Parathyroid adenoma (tissue), 2 donors: ENCODE measurements around the gene GNPNAT1.

ENCODE experiments used
- H2AFZ ChIP-seq: fragments of 300-600 bp; sonication (generic); one replicate; pipeline ENCODE4 v1.7.0; 2017; ENCODE audit warnings: antibody characterized with exemption, mild to moderate bottlenecking
- H3K27ac ChIP-seq: fragments of 300-600 bp; sonication (generic); one replicate; pipeline ENCODE4 v1.7.0; 2017
- H3K27me3 ChIP-seq: fragments of 300-600 bp; sonication (generic); one replicate; pipeline ENCODE4 v1.7.0; 2017; ENCODE audit warnings: low read length; ENCODE audit not compliant: control insufficient read depth, insufficient read depth
- H3K36me3 ChIP-seq: fragments of 300-600 bp; sonication (generic); one replicate; pipeline ENCODE4 v1.7.0; 2017; ENCODE audit warnings: low read length; ENCODE audit not compliant: control insufficient read depth, insufficient read depth
- H3K4me1 ChIP-seq: fragments of 300-600 bp; sonication (generic); one replicate; pipeline ENCODE4 v1.7.0; 2017; ENCODE audit warnings: control low read depth
- H3K4me2 ChIP-seq: fragments of 300-600 bp; sonication (generic); one replicate; pipeline ENCODE4 v1.7.0; 2017; ENCODE audit warnings: low read length
- H3K4me3 ChIP-seq: fragments of 300-600 bp; sonication (generic); one replicate; pipeline ENCODE4 v1.7.0; 2017; ENCODE audit warnings: low read depth, low read length
- H3K79me2 ChIP-seq: fragments of 300-600 bp; sonication (generic); one replicate; pipeline ENCODE4 v1.7.0; 2017; ENCODE audit warnings: control low read depth
- H3K9ac ChIP-seq: fragments of 300-600 bp; sonication (generic); one replicate; pipeline ENCODE4 v1.7.0; 2017; ENCODE audit warnings: mild to moderate bottlenecking
- H3K9me3 ChIP-seq: fragments of 300-600 bp; sonication (generic); one replicate; pipeline ENCODE4 v1.7.0; 2017; ENCODE audit warnings: low read length; ENCODE audit not compliant: control insufficient read depth
- CTCF ChIP-seq: fragments of 300-600 bp; sonication (generic); IDR thresholded peaks from one replicate; pipeline ENCODE4 v1.7.0; 2017; ENCODE audit warnings: antibody characterized with exemption, mild to moderate bottlenecking
- donor health status: primary hyperparathyroidism.

Gene GNPNAT1

DNA sequence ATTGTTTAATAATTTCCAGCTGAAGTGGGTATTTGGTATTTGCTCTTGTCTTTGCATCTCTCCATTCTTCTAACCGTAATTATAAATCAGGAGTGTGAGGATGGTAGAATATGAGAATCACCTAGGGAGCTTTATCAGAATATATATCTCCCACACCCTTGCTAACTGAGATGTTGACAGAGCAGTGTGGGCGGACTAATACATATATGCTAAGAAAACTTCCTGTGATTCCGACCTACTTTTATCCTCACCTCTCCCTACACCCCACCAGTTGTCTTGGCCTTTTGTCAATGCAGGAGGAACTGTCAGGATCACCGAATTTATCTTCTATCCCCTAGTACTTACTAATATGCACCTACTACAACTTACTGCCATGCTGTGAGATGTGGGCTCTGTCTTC lies 14.7 kb upstream of the GNPNAT1 start:
- Histone ChIP-seq H3K27ac (no peak overlapping the region), H2AFZ (no peak overlapping the region)

DNA sequence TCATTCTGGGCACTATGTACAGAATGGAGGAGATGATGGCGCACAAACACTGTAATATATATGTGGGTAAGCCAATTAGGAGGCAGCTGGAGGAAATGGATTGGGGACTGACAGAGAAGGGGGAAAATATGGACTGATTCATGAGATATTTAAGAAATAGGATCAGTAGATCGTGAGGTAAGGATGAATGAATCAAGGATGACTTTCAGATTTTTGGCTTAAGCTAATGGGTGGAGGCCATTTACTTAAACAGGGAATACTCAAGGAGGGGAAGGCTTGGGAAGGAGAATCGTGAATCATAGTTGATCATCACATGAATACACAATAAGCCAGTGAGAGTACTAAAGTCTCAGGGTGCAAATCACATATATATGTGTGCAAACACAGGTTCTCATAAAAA lies 11.2 kb upstream of the GNPNAT1 start:
- no peak overlapping the region for H3K9ac ChIP-seq
- no peaks in the 10 kb centered on the region for H3K27me3 ChIP-seq
- H3K36me3 ChIP-seq: no peaks in the 10 kb centered on the region
- no peaks in the 10 kb centered on the region for H3K79me2 ChIP-seq
- no peaks in the 10 kb centered on the region for H3K9me3 ChIP-seq
- no peak overlapping the region for H3K4me3 ChIP-seq
- H2AFZ ChIP-seq: no peak overlapping the region
- H3K27ac ChIP-seq: no peak overlapping the region
- H3K4me2 ChIP-seq: no peak overlapping the region
- no peaks in the 10 kb centered on the region for H3K4me1 ChIP-seq
- TF ChIP-seq CTCF: no peak

More for the DNA sequence above, 14.7 kb upstream of the GNPNAT1 start:
- H3K9ac ChIP-seq: no peak overlapping the region
- no peak overlapping the region for H3K4me2 ChIP-seq
- H3K9me3 ChIP-seq: no peaks in the 10 kb centered on the region
- no peaks in the 10 kb centered on the region for H3K36me3 ChIP-seq
- H3K79me2 ChIP-seq: no peaks in the 10 kb centered on the region
- H3K27me3 ChIP-seq: no peaks in the 10 kb centered on the region
- H3K4me1 ChIP-seq: no peaks in the 10 kb centered on the region
- H3K4me3 ChIP-seq: no peak overlapping the region
- TF ChIP-seq CTCF: no peak

DNA sequence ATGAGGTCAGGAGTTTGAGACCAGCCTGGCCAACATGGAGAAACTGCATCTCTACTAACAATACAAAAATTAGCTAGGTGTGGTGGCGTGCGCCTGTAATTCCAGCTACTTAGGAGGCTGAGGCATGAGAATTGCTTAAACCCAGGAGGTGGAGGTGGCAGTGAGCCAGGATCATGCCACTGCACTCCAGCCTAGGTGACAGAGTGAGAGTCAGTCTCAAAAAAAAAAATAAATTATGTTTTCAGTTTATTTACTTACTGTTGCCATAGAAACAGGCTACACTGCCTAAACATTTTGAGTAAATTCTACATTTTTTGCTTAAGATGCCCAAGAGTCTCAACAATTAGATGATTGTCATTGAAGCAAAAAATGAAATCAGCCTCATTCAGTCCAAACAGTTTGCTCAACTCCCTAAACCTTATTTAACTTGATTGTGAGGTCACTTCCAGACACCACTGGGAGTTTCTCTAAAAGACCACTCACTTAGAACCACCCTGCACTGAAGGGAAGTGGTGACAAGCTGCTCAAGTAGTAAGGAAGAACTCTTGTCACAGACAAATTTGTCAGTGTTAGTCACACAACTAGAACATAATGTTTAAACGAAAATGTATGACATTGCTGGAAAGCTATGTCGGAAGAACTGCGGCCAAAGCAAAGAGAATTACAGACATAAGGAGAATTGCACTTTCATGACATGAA lies 9.8 kb upstream of the GNPNAT1 start:
- H3K27ac ChIP-seq: no peak overlapping the region
- no peaks in the 10 kb centered on the region for H3K27me3 ChIP-seq
- no peaks in the 10 kb centered on the region for H3K36me3 ChIP-seq
- no peak overlapping the region for H2AFZ ChIP-seq
- H3K4me3 ChIP-seq: no peak overlapping the region
- H3K9me3 ChIP-seq: no peaks in the 10 kb centered on the region
- H3K4me1 ChIP-seq: no peaks in the 10 kb centered on the region
- H3K79me2 ChIP-seq: no peaks in the 10 kb centered on the region
- no peak overlapping the region for H3K9ac ChIP-seq
- no peak overlapping the region for H3K4me2 ChIP-seq
- TF ChIP-seq CTCF: no peak

GRCh38 chr14:52798826-52799225 lies 7.4 kb upstream of the GNPNAT1 start:
- no peak for TF ChIP-seq CTCF
- no peaks in the 10 kb centered on the region for H3K27me3 ChIP-seq
- H3K27ac ChIP-seq: no peak overlapping the region
- H3K9me3 ChIP-seq: no peaks in the 10 kb centered on the region
- H2AFZ ChIP-seq: no peak overlapping the region
- H3K4me1 ChIP-seq: no peaks in the 10 kb centered on the region
- H3K4me2 ChIP-seq: no peak overlapping the region
- H3K36me3 ChIP-seq: no peaks in the 10 kb centered on the region
- H3K4me3 ChIP-seq: no peak overlapping the region
- H3K79me2 ChIP-seq: no peaks in the 10 kb centered on the region
- no peak overlapping the region for H3K9ac ChIP-seq

DNA sequence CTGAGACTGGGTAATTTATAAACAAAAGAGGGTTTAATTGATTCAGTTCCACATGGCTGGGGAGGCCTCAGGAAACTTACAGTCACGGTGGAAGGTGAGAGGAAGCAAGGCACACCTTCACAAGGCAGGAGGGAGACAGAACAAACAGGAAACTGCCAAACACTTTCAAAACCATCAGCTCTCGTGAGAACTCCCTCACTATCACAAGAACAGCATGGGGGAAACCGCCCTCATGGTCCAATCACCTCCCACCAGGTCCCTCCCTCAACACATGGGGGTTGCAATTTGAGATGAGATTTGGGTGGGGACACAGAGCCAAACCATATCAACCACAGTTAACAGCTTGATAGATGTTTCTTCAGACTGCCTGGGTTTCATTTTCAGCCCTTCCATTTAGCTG lies 6.2 kb upstream of the GNPNAT1 start:
- TF ChIP-seq CTCF: no peak

More for the DNA sequence above, 6.2 kb upstream of the GNPNAT1 start:
- Histone ChIP-seq H3K36me3 (no peaks in the 10 kb centered on the region), H3K9me3 (no peaks in the 10 kb centered on the region), H3K4me1 (no peaks in the 10 kb centered on the region), H3K27ac (no peak overlapping the region), H3K79me2 (no peaks in the 10 kb centered on the region), H2AFZ (no peak overlapping the region), H3K9ac (no peak overlapping the region), H3K27me3 (no peaks in the 10 kb centered on the region), H3K4me3 (no peak overlapping the region), H3K4me2 (no peak overlapping the region)
